Activated naive CD8-positive, alpha-beta T cell treated with anti-CD3 and anti-CD28 coated beads, Interleukin-2, amount 10 ng/mL, durations not matched to agents 7 days and 5 days (primary cell): Measurements from ENCODE around the gene GAST. TPM values are rescaled to one million over a fixed set of nuclear protein-coding genes. Genes with fewer than 3 reads are reported as not detected.

ENCODE experiments used
- ATAC-seq: fragments of 150-1000 bp; cut with Tn5 transposase; one replicate; pipeline ENCODE4 v1.10.0; 2021; ENCODE audit warnings: low read depth, moderate library complexity
- POLR2A ChIA-PET: fragments of 350-600 bp; sonication (Branson Sonifier 250); formaldehyde crosslinking; loops from one replicate; lab custom pipeline; 2021; ENCODE audit warnings: antibody characterized with exemption; lab: Charles Lee
- DNase-seq: peaks from one replicate; pipeline ENCODE4 v3.0.0; 2021
- H3K27ac Mint-ChIP-seq: one replicate; pipeline ENCODE4 v1.8.0; 2022; ENCODE audit warnings: mild to moderate bottlenecking, mixed read lengths
- H3K27me3 Mint-ChIP-seq: one replicate; pipeline ENCODE4 v1.8.0; 2022; ENCODE audit warnings: mild to moderate bottlenecking, moderate library complexity, mixed read lengths
- H3K36me3 Mint-ChIP-seq: one replicate; pipeline ENCODE4 v1.8.0; 2021; ENCODE audit warnings: mild to moderate bottlenecking, mixed read lengths
- H3K4me1 Mint-ChIP-seq: one replicate; pipeline ENCODE4 v1.8.0; 2021; ENCODE audit warnings: mixed read lengths
- H3K4me3 Mint-ChIP-seq: one replicate; pipeline ENCODE4 v1.8.0; 2022; ENCODE audit warnings: mild to moderate bottlenecking, moderate library complexity, mixed read lengths
- H3K9me3 Mint-ChIP-seq: one replicate; pipeline ENCODE4 v1.8.0; 2021; ENCODE audit warnings: mixed read lengths
- total RNA-seq, 2 experiments: library from RNA; stranded (reverse); gene quantifications; one replicate each; pipeline ENCODE4 v1.2.3, GENCODE V29; 2021

The GAST gene
- total RNA-seq, 2 experiments from 2014 or later, result not detected

- DNase-seq (no peak), ATAC-seq (no peak)
- no peak overlapping the region for H3K27ac Mint-ChIP-seq
- H3K9me3 Mint-ChIP-seq, result no peaks in the 10 kb centered on the region
- POLR2A ChIA-PET, result no interaction called here
- peak overlapping the region; percentile 29 for H3K4me3 Mint-ChIP-seq
- peaks cover 71% of the 10 kb centered on the region for H3K27me3 Mint-ChIP-seq
- H3K36me3 Mint-ChIP-seq, result no peaks in the 10 kb centered on the region
- peaks cover 13% of the 10 kb centered on the region for H3K4me1 Mint-ChIP-seq
These were observed 21.4 kb downstream of the GAST start for GRCh38 chr17:41733348-41734138.

- ATAC-seq, result peak; percentile 16
- Mint-ChIP-seq H3K27ac (no peak within 1 kb of the TSS), H3K4me3 (peak within 1 kb of the TSS; percentile 60), H3K9me3 (no peaks in the 10 kb centered on the region), H3K36me3 (no peaks in the 10 kb centered on the region), H3K4me1 (peaks cover 13% of the 10 kb centered on the region), H3K27me3 (peaks cover 68% of the 10 kb centered on the region)
- POLR2A ChIA-PET, result interaction anchor here (1.1 kb wide), 1 partner anchor 41 kb away, joined by 3 read pairs; no protein-coding TSS in a partner anchor
- DNase-seq, result peak; percentile 54
These were observed 22.2 kb downstream of the GAST start, which contains the start of gene HAP1 for GRCh38 chr17:41734139-41734948. Gene HAP1, minus strand, starts transcription at chr17:41734643. Its CDS starts 9 bp downstream, at chr17:41734634.

GRCh38 chr17:41734949-41735313 is 22.8 kb downstream of the GAST start:
- Mint-ChIP-seq H3K4me1 (peaks cover 13% of the 10 kb centered on the region), H3K9me3 (no peaks in the 10 kb centered on the region), H3K27me3 (peaks cover 65% of the 10 kb centered on the region), H3K36me3 (no peaks in the 10 kb centered on the region), H3K4me3 (peak overlapping the region; percentile 58), H3K27ac (no peak overlapping the region)
- ATAC-seq, result no peak
- POLR2A ChIA-PET, result interaction anchor here (1.1 kb wide), 1 partner anchor 42 kb away, joined by 3 read pairs; no protein-coding TSS in a partner anchor
- no peak for DNase-seq

GRCh38 chr17:41735744-41736143 is 23.6 kb downstream of the GAST start:
- H3K4me3 Mint-ChIP-seq, result no peak overlapping the region
- ATAC-seq (no peak), DNase-seq (no peak)
- no peak overlapping the region for H3K27ac Mint-ChIP-seq
- no peaks in the 10 kb centered on the region for H3K9me3 Mint-ChIP-seq
- POLR2A ChIA-PET, result interaction anchor here (1.0 kb wide), 1 partner anchor 385 kb away, joined by 4 read pairs; no protein-coding TSS in a partner anchor
- peaks cover 13% of the 10 kb centered on the region for H3K4me1 Mint-ChIP-seq
- H3K36me3 Mint-ChIP-seq, result no peaks in the 10 kb centered on the region
- H3K27me3 Mint-ChIP-seq, result peaks cover 63% of the 10 kb centered on the region

GRCh38 chr17:41736983-41737679 is 25.0 kb downstream of the GAST start:
- Mint-ChIP-seq H3K27ac (no peak overlapping the region), H3K9me3 (no peaks in the 10 kb centered on the region), H3K4me1 (peaks cover 13% of the 10 kb centered on the region), H3K36me3 (no peaks in the 10 kb centered on the region), H3K4me3 (peak overlapping the region; percentile 16), H3K27me3 (peaks cover 50% of the 10 kb centered on the region)
- POLR2A ChIA-PET, result interaction anchor here (0.6 to 1.4 kb wide), 3 partner anchors 47 to 75 kb away, joined by 3 to 6 read pairs (median 3); partner anchors contain the start of gene P3H4
- DNase-seq (no peak), ATAC-seq (no peak)

GRCh38 chr17:41737680-41738023 is 25.5 kb downstream of the GAST start:
- peak; percentile 39 for ATAC-seq
- Mint-ChIP-seq H3K4me1 (peaks cover 13% of the 10 kb centered on the region), H3K9me3 (no peaks in the 10 kb centered on the region), H3K4me3 (peak overlapping the region; percentile 16), H3K27ac (peak overlapping the region; percentile 56), H3K27me3 (peaks cover 49% of the 10 kb centered on the region), H3K36me3 (no peaks in the 10 kb centered on the region)
- POLR2A ChIA-PET, result interaction anchor here (0.6 to 1.4 kb wide), 3 partner anchors 47 to 74 kb away, joined by 3 to 6 read pairs (median 3); partner anchors contain the start of gene P3H4
- no peak for DNase-seq

GRCh38 chr17:41738077-41738800 is 26.1 kb downstream of the GAST start:
- POLR2A ChIA-PET, result interaction anchor here (0.6 to 1.4 kb wide), 3 partner anchors 48 to 73 kb away, joined by 3 to 6 read pairs (median 3); partner anchors contain the start of gene P3H4
- Mint-ChIP-seq H3K27me3 (peaks cover 43% of the 10 kb centered on the region), H3K4me3 (no peak overlapping the region), H3K9me3 (no peaks in the 10 kb centered on the region), H3K4me1 (peaks cover 13% of the 10 kb centered on the region), H3K36me3 (no peaks in the 10 kb centered on the region), H3K27ac (peak overlapping the region; percentile 56)
- peak; percentile 86 for DNase-seq
- ATAC-seq, result peak; percentile 84

- DNase-seq (no peak), ATAC-seq (no peak)
- no peak overlapping the region for H3K27ac Mint-ChIP-seq
- H3K9me3 Mint-ChIP-seq, result no peaks in the 10 kb centered on the region
- POLR2A ChIA-PET, result no interaction called here
- H3K27me3 Mint-ChIP-seq, result peaks cover 39% of the 10 kb centered on the region
- no peak overlapping the region for H3K4me3 Mint-ChIP-seq
- H3K36me3 Mint-ChIP-seq, result no peaks in the 10 kb centered on the region
- H3K4me1 Mint-ChIP-seq, result peaks cover 12% of the 10 kb centered on the region
These were observed 26.6 kb downstream of the GAST start for GRCh38 chr17:41738801-41739112.

- Mint-ChIP-seq H3K36me3 (no peaks in the 10 kb centered on the region), H3K9me3 (no peaks in the 10 kb centered on the region), H3K4me1 (peaks cover 11% of the 10 kb centered on the region), H3K27ac (peak overlapping the region; percentile 40), H3K27me3 (peaks cover 34% of the 10 kb centered on the region), H3K4me3 (no peak overlapping the region)
- POLR2A ChIA-PET, result no interaction called here
- DNase-seq, result no peak
- no peak for ATAC-seq
These were observed 27.7 kb downstream of the GAST start for GRCh38 chr17:41739661-41740352.

GRCh38 chr17:41740506-41740905 is 28.4 kb downstream of the GAST start:
- H3K4me3 Mint-ChIP-seq, result no peak overlapping the region
- no peaks in the 10 kb centered on the region for H3K9me3 Mint-ChIP-seq
- peaks cover 28% of the 10 kb centered on the region for H3K27me3 Mint-ChIP-seq
- H3K27ac Mint-ChIP-seq, result no peak overlapping the region
- H3K36me3 Mint-ChIP-seq, result no peaks in the 10 kb centered on the region
- H3K4me1 Mint-ChIP-seq, result peaks cover 9% of the 10 kb centered on the region
- ATAC-seq, result no peak
- POLR2A ChIA-PET, result no interaction called here
- DNase-seq, result no peak

GRCh38 chr17:41741709-41742108 is 29.6 kb downstream of the GAST start:
- ATAC-seq (no peak), DNase-seq (no peak)
- Mint-ChIP-seq H3K27ac (no peak overlapping the region), H3K4me1 (peaks cover 9% of the 10 kb centered on the region), H3K36me3 (no peaks in the 10 kb centered on the region), H3K27me3 (peaks cover 16% of the 10 kb centered on the region), H3K9me3 (no peaks in the 10 kb centered on the region), H3K4me3 (no peak overlapping the region)
- POLR2A ChIA-PET, result interaction anchor here (0.8 kb wide), 1 partner anchor 70 kb away, joined by 3 read pairs; the partner anchor contains the start of gene P3H4

- POLR2A ChIA-PET, result no interaction called here
- H3K27ac Mint-ChIP-seq, result no peak overlapping the region
- no peaks in the 10 kb centered on the region for H3K9me3 Mint-ChIP-seq
- DNase-seq, result no peak
- no peaks in the 10 kb centered on the region for H3K27me3 Mint-ChIP-seq
- H3K4me1 Mint-ChIP-seq, result no peaks in the 10 kb centered on the region
- no peak for ATAC-seq
- no peak overlapping the region for H3K4me3 Mint-ChIP-seq
- H3K36me3 Mint-ChIP-seq, result no peaks in the 10 kb centered on the region
These were observed 36.1 kb downstream of the GAST start for GRCh38 chr17:41748275-41748674.
